ENCODE results near the gene SLC10A6.

SLC10A6 gene

DNA sequence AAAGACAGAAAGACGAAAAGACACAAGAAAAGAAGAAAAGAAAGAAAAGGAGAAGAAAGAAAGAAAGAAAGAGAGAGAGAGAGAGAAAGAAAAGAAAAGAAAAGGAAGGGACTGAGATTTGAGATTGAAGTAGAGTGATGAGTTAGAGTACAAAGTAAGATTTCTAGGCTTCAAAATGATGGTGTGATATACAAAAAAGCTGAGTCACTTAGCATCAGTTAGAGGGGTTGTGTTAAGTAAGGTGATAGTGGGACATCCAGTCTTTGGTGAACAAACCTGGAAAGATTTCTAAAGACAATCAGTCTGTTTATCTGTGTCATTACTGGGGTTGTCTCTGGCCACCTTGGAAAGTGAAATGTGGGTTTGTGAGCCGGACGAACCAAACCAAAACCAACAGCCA is 13.5 kb downstream of the SLC10A6 start:
- DNase-seq (ENCODE audit: low read depth): no peak
- TF ChIP-seq, protein P1, sequence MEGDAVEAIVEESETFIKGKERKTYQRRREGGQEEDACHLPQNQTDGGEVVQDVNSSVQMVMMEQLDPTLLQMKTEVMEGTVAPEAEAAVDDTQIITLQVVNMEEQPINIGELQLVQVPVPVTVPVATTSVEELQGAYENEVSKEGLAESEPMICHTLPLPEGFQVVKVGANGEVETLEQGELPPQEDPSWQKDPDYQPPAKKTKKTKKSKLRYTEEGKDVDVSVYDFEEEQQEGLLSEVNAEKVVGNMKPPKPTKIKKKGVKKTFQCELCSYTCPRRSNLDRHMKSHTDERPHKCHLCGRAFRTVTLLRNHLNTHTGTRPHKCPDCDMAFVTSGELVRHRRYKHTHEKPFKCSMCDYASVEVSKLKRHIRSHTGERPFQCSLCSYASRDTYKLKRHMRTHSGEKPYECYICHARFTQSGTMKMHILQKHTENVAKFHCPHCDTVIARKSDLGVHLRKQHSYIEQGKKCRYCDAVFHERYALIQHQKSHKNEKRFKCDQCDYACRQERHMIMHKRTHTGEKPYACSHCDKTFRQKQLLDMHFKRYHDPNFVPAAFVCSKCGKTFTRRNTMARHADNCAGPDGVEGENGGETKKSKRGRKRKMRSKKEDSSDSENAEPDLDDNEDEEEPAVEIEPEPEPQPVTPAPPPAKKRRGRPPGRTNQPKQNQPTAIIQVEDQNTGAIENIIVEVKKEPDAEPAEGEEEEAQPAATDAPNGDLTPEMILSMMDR (IDR thresholded peaks at IDR 0.05; ENCODE audit: insufficient read depth, low read depth, low read length, missing control alignments): no peak
- no peak overlapping the region for H3K4me3 ChIP-seq (ENCODE audit: low read length)

DNA sequence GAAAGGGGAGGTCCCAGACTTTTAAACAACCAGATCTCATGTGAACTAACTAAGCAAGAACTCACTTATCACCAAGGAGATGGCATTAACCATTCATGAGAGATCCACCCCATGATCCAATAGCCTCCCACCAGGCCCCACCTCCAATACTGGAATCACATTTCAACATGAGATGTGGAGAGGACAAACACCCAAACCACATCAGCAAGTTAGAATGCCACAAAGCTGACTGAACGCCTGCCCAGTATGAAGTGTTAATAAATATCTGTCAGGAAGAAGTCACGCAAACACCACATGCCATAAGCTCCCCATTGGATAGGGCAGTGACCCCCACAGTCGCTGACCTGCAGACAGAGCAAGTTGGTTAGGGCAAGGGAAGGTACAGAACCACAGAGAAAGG is 14.3 kb downstream of the SLC10A6 start:
- TF ChIP-seq, protein P1 (IDR thresholded peaks at IDR 0.05; ENCODE audit: insufficient read depth, low read depth, low read length, missing control alignments): no peak
- no peak overlapping the region for H3K4me3 ChIP-seq (ENCODE audit: low read length)
- peak; percentile 80 for DNase-seq (ENCODE audit: low read depth)

DNA sequence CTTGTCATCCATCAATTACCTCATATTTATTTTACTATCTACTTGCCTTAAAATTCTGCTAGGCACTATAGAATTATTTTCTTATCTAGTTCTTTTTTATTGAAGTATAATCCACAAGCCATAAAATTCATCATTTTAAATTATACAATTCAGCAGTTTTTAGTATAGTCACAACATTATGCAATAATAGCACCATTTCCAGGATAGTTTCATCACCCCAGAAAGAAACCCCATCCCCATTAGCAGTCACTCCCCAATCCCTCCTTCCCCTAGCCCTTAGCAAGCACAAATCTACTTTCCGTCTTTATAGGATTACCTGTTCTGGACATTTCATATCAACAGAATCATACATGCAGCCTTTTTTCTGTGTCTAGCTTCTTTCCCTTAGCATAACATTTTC is 15.6 kb downstream of the SLC10A6 start:
- H3K4me3 ChIP-seq (ENCODE audit: low read length): no peak overlapping the region
- TF ChIP-seq, protein P1 (IDR thresholded peaks at IDR 0.05; ENCODE audit: insufficient read depth, low read depth, low read length, missing control alignments): no peak
- DNase-seq (ENCODE audit: low read depth): no peak

DNA sequence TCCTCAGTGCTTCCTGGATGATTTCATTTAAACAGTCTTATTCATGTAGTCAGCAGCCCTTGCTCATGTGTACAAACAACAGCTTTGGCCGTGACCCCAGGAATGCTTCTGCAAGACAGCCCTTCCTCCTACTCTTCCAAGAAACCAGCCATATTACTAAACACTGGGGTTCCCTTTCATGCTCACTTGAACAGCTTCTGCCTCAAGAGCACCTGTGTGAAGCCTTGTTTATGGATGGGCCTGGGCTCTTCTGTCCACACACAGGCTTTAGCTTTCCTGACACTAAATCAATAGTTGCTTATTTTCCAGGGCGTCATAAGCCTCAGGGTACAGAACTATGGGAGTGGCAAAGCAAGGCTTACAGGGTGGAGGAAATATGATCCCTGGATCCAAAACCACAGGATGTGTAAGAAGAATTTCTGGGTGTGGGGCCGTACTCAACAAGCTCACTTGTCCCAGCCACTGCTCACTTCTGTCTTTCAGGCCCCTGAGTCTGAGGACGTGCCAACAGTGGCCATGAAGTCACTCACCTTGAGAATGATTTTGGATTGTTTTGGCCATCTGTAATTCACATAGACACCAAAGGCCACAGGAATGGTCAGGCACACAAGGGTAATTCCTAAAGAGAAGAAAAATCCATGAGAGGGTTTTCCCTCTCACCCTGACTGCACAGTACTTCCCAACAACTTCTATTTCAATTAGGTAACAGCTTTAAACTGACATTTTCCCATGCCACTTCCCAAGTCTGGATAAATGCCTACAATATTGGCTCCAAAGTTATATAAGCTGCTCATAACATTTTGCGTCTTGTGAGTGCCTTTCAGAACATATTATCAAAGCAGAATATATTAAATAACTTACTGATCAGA is 17.7 kb downstream of the SLC10A6 start:
- TF ChIP-seq, protein P1 (IDR thresholded peaks at IDR 0.05; ENCODE audit: insufficient read depth, low read depth, low read length, missing control alignments): no peak
- H3K4me3 ChIP-seq (ENCODE audit: low read length): no peak overlapping the region
- peak; percentile 99 for DNase-seq (ENCODE audit: low read depth)

DNA sequence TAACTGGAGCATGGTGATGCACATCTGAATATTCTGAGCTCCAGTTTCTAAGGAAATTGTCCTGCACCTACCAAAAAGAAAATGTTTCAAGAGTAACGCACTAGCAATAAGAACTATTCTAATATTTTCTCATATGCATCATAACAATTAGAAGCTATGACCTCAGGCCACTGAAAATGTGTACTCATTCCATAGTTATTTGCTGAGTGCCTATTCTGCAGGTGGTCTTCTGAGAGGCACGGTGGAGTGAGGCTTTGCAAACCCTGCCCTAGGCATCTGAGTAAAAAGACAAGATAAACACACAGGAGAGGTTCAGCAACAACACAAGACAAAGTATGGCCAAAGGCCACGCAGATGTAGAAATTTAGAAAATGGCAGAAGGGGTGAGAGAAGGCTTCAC is 23.7 kb downstream of the SLC10A6 start:
- DNase-seq (ENCODE audit: low read depth): peak; percentile 62
- H3K4me3 ChIP-seq (ENCODE audit: low read length): no peak overlapping the region
- TF ChIP-seq, protein P1 (IDR thresholded peaks at IDR 0.05; ENCODE audit: insufficient read depth, low read depth, low read length, missing control alignments): no peak

DNA sequence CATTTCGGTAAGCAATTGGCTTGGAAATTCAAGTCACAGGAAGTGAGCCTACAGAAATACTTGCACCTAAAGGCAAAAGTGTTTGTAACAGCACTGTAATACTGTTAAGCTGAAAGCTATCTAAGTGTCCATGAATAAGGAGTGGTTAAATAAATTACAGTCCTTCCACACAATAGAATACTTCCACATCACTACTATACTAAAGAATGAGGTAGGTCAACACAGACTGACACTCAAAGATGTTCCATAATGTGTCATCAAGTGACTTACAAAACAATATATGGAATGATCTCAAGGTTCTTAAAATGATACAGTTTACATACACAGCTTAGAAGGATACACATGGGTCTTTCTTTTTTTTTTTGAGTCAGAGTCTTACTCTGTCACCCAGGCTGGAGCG is 27.0 kb downstream of the SLC10A6 start:
- DNase-seq (ENCODE audit: low read depth): peak; percentile 77
- TF ChIP-seq, protein P1 (IDR thresholded peaks at IDR 0.05; ENCODE audit: insufficient read depth, low read depth, low read length, missing control alignments): no peak

DNA sequence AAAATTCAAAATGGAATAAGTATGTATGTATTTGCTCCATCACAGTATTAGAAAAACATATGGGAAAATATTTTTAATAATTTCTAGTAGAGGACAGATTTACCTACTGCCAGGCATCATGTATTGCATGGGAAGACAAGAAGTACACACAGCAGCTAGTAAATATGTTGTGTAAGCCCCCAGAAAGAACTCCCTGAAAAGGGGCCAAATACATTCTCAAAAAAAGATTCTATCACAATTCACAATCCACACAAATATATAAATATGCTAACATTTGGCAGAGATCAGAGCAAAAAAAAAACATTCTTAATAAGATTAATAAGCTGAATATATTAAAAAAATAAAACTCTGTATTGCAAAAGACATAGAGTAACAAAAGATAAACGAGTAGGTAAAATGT is 28.0 kb downstream of the SLC10A6 start:
- H3K4me3 ChIP-seq (ENCODE audit: low read length): no peak overlapping the region
- TF ChIP-seq, protein P1 (IDR thresholded peaks at IDR 0.05; ENCODE audit: insufficient read depth, low read depth, low read length, missing control alignments): no peak
- no peak for DNase-seq (ENCODE audit: low read depth)

More for the DNA sequence above, 27.0 kb downstream of the SLC10A6 start:
- no peak overlapping the region for H3K4me3 ChIP-seq (ENCODE audit: low read length)
